ENCODE data around the gene TAAR5. TPM values are rescaled to one million over a fixed set of nuclear protein-coding genes. Genes with fewer than 3 reads are reported as not detected.

The TAAR5 gene
- total RNA-seq (2022; extraction: Qiagen RNA extraction; ENCODE audit: low read depth) = not detected in 5 replicates

DNA sequence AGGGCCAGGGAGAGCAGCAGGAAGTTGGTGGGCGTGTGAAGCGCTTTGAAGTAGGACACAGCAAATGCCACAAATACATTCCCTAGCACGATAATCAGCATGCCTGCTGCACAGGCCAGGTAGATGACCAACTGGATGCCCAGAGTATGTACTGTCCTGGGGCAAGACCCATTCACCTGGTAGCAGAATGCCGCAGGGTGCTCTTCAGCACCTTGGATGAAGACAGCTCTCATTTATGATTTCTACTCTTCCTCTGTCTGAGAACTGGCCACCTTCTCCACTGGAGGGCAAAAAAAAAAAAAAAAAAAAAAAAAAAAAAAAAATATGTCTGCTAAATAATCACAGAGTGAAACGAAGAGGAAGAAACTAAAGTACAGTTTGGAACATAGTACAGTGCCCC is at the start of gene TAAR5:
Gene TAAR5, minus strand, starts transcription at position 288 of the 400 bp plus-strand sequence. Its CDS starts 55 bp downstream, at position 233.

DNA sequence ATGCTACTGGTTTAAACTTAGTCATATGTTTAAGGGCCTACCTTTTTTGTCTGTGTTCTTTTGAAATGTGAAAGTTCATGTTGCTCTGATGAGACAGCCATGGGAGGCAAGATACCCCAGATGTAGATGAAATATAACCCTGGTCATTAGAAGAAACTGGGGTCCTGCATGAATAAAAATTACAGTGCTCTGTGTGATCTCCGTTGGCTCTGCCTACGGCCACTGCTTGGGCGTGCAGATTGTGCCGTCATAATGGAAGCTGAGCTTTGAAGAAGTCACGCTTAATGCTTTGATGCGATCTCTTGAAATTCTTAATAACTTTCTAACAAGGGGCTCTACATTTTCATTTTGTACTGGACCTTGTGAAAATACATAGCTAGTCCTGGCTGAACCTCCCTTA is 34.6 kb upstream of the TAAR5 start, which contains the start of gene TAAR2:
Gene TAAR2, minus strand, starts transcription at position 101 of the 400 bp plus-strand sequence. Its CDS starts 0 bp downstream, at position 101.

DNA sequence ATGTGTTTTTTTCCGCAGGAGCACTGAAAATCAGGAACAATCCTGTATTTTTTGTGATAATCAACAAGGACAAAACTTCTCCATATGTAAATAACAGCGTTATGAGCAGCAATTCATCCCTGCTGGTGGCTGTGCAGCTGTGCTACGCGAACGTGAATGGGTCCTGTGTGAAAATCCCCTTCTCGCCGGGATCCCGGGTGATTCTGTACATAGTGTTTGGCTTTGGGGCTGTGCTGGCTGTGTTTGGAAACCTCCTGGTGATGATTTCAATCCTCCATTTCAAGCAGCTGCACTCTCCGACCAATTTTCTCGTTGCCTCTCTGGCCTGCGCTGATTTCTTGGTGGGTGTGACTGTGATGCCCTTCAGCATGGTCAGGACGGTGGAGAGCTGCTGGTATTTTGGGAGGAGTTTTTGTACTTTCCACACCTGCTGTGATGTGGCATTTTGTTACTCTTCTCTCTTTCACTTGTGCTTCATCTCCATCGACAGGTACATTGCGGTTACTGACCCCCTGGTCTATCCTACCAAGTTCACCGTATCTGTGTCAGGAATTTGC is 19.2 kb downstream of the TAAR5 start, which contains the start of gene TAAR6:
Gene TAAR6, plus strand, starts transcription at position 102 of the 557 bp plus-strand sequence. Its CDS starts 0 bp downstream, at position 102.

DNA sequence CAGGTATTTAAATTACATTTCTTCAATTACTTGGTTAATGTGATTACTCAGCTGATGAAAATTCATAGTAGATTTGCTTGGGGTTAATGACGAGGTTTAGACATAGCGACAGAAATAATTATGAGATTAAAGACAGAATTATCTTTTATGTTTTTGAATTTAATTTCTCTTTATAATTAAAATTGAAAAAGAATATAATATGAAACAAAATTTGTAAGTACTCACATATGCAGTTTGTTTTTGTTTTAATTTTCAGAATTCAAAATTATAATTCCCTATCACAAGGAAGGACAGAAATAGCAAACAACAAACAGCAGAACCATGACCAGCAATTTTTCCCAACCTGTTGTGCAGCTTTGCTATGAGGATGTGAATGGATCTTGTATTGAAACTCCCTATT is 37.2 kb downstream of the TAAR5 start, which contains the start of gene TAAR8:
Gene TAAR8, plus strand, starts transcription at position 301 of the 400 bp plus-strand sequence. Its CDS starts 21 bp downstream, at position 322.

Other genes with a start within 250 kb of the TAAR5 start
- gene MOXD1, start 188.3 kb downstream of the TAAR5 start, total RNA-seq (2022; extraction: Qiagen RNA extraction; ENCODE audit: low read depth) = 1.5 to 2.6 TPM (median 1.8 TPM) in 5 replicates
- gene STX7, start 76.6 kb downstream of the TAAR5 start, total RNA-seq (2022; extraction: Qiagen RNA extraction; ENCODE audit: low read depth) = 20.7 to 26.0 TPM (median 22.4 TPM) in 5 replicates
- not detected in 5 replicates for gene TAAR9, start 51.5 kb downstream of the TAAR5 start, total RNA-seq (2022; extraction: Qiagen RNA extraction; ENCODE audit: low read depth)
- gene TAAR8, start 37.1 kb downstream of the TAAR5 start, total RNA-seq (2022; extraction: Qiagen RNA extraction; ENCODE audit: low read depth) = not detected in 5 replicates
- not detected in 5 replicates for gene TAAR6, start 19.4 kb downstream of the TAAR5 start, total RNA-seq (2022; extraction: Qiagen RNA extraction; ENCODE audit: low read depth)
- not detected in 5 replicates for gene TAAR2, start 34.5 kb upstream of the TAAR5 start, total RNA-seq (2022; extraction: Qiagen RNA extraction; ENCODE audit: low read depth)
- not detected in 5 replicates for gene TAAR1, start 69.4 kb upstream of the TAAR5 start, total RNA-seq (2022; extraction: Qiagen RNA extraction; ENCODE audit: low read depth)
- 0.06 to 0.13 TPM (median 0.07 TPM) in 5 replicates for gene VNN1, start 124.3 kb upstream of the TAAR5 start, total RNA-seq (2022; extraction: Qiagen RNA extraction; ENCODE audit: low read depth)
- not detected in 5 replicates for gene VNN2, start 168.2 kb upstream of the TAAR5 start, total RNA-seq (2022; extraction: Qiagen RNA extraction; ENCODE audit: low read depth)
- gene SLC18B1, start 208.9 kb upstream of the TAAR5 start, total RNA-seq (2022; extraction: Qiagen RNA extraction; ENCODE audit: low read depth) = 4.4 to 6.0 TPM (median 5.3 TPM) in 5 replicates
- 1,863 to 2,212 TPM (median 1,895 TPM) in 5 replicates for gene RPS12, start 224.8 kb upstream of the TAAR5 start, total RNA-seq (2022; extraction: Qiagen RNA extraction; ENCODE audit: low read depth)

Measured in A549 treated with RU486 at 1 μM for 4 hours (cell line).